HL-60 (cell line): ENCODE results near the gene CALN1.

Experiments used
- GABPA ChIP-seq: IDR thresholded peaks from 2 replicates; pipeline ENCODE4 v1.6.1; 2012; ENCODE audit warnings: low read depth
- POLR2AphosphoS5 ChIP-seq: IDR thresholded peaks from 2 replicates; pipeline ENCODE4 v1.6.1; 2012; ENCODE audit warnings: low read depth
- SPI1 ChIP-seq: IDR thresholded peaks from 2 replicates; pipeline ENCODE4 v1.6.1; 2012; ENCODE audit warnings: low read depth, mild to moderate bottlenecking, borderline replicate concordance
- TF ChIP-seq, protein P1 (sequence below): IDR thresholded peaks from one replicate; pipeline ENCODE4 v1.5.1; 2011; ENCODE audit warnings: low read length, control low read depth, inconsistent platforms; ENCODE audit not compliant: insufficient read depth
- TF ChIP-seq, protein P2 (sequence below): IDR thresholded peaks from 2 replicates; pipeline ENCODE4 v1.6.1; 2012; ENCODE audit warnings: low read depth; ENCODE audit not compliant: insufficient replicate concordance

DNA sequence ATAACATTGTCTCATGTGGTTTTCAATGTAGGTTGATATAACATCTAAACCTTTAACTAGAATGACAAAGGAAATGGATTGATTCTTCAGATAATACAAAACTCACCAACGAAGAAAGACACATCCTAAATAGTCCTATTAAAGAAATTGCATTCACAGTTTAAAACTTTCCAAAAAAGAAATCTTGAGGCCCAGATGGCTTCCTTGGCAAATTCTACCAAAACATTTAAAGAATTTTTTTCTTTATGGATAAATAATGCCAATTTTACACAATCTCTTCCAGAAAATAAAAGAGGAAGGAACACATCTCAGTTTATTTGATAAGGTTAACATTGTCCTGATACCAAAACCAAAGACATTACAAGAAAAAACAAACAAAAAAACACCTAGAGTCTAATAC, 349.5 kb downstream of the CALN1 start:
- TF ChIP-seq, protein P1, sequence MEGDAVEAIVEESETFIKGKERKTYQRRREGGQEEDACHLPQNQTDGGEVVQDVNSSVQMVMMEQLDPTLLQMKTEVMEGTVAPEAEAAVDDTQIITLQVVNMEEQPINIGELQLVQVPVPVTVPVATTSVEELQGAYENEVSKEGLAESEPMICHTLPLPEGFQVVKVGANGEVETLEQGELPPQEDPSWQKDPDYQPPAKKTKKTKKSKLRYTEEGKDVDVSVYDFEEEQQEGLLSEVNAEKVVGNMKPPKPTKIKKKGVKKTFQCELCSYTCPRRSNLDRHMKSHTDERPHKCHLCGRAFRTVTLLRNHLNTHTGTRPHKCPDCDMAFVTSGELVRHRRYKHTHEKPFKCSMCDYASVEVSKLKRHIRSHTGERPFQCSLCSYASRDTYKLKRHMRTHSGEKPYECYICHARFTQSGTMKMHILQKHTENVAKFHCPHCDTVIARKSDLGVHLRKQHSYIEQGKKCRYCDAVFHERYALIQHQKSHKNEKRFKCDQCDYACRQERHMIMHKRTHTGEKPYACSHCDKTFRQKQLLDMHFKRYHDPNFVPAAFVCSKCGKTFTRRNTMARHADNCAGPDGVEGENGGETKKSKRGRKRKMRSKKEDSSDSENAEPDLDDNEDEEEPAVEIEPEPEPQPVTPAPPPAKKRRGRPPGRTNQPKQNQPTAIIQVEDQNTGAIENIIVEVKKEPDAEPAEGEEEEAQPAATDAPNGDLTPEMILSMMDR, result no peak
- no peak for TF ChIP-seq POLR2AphosphoS5
- TF ChIP-seq, protein P2, sequence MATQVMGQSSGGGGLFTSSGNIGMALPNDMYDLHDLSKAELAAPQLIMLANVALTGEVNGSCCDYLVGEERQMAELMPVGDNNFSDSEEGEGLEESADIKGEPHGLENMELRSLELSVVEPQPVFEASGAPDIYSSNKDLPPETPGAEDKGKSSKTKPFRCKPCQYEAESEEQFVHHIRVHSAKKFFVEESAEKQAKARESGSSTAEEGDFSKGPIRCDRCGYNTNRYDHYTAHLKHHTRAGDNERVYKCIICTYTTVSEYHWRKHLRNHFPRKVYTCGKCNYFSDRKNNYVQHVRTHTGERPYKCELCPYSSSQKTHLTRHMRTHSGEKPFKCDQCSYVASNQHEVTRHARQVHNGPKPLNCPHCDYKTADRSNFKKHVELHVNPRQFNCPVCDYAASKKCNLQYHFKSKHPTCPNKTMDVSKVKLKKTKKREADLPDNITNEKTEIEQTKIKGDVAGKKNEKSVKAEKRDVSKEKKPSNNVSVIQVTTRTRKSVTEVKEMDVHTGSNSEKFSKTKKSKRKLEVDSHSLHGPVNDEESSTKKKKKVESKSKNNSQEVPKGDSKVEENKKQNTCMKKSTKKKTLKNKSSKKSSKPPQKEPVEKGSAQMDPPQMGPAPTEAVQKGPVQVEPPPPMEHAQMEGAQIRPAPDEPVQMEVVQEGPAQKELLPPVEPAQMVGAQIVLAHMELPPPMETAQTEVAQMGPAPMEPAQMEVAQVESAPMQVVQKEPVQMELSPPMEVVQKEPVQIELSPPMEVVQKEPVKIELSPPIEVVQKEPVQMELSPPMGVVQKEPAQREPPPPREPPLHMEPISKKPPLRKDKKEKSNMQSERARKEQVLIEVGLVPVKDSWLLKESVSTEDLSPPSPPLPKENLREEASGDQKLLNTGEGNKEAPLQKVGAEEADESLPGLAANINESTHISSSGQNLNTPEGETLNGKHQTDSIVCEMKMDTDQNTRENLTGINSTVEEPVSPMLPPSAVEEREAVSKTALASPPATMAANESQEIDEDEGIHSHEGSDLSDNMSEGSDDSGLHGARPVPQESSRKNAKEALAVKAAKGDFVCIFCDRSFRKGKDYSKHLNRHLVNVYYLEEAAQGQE, result no peak
- no peak for TF ChIP-seq SPI1
- TF ChIP-seq GABPA, result no peak
